ENCODE measurements around the gene ACVR1B.

ACVR1B gene

DNA sequence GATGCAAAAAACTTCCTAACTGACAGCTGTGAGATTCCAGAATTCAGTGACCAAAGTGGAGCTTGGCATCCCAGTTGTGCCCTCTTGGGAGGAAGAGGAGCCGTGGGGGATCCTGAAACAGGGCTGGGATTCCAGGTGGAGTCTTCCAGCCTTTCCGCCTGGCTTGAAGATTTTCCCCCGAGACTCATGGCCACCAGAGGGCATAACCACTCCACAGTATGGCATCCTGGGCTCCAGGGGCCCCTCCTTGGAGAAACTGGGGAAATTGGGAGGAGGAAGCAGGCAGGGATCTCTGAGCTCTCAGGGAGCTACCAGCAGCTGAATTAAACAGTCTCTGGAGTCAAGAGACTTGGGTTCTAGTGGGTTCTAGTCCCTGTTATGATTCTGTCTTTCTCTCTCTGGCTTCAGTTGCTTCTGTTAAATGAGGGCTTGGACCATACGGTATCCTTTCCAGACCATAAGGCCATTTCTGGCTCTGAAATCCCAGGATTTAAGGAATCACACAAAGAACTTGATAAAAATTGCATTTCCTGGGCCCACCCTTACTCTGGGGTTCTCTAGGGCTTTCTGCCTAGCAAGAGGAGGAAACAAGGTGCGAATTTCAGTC is 52.6 kb downstream of the ACVR1B start:
- DNase-seq (ENCODE audit: low read depth), result peak; percentile 22

DNA sequence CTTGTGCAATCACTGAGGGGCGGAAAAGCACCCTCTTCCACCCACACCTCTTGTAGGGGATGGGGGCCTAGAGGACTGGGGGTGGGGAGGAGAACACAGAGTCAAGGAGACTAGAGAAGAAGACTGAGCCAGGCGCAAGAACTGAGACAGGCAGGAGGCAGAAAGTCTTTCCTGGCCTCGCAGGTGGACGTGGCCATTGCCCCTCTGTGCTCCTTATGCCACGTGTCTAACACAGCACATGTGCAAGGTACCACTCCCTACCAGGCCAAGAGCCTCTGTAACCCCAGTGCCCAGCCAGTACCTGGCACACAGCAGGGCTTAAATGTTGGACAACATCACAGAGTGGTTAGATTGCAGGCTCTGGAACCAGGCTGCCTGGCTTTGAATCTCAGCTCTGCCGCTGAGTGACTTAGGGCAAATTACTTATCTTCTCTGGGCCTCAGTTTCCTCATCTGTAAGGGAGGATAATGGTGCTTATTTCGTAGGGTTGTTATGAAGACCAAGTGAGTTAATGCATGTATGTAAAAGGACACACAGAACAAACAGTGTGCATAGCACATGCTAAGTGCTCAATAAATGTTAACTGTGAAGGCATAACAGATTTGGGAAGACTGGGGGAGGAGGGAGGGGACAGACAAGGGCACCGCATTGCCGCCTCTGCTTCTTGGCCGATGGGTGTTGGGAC is 53.9 kb downstream of the ACVR1B start:
- no peak for DNase-seq (ENCODE audit: low read depth)

DNA sequence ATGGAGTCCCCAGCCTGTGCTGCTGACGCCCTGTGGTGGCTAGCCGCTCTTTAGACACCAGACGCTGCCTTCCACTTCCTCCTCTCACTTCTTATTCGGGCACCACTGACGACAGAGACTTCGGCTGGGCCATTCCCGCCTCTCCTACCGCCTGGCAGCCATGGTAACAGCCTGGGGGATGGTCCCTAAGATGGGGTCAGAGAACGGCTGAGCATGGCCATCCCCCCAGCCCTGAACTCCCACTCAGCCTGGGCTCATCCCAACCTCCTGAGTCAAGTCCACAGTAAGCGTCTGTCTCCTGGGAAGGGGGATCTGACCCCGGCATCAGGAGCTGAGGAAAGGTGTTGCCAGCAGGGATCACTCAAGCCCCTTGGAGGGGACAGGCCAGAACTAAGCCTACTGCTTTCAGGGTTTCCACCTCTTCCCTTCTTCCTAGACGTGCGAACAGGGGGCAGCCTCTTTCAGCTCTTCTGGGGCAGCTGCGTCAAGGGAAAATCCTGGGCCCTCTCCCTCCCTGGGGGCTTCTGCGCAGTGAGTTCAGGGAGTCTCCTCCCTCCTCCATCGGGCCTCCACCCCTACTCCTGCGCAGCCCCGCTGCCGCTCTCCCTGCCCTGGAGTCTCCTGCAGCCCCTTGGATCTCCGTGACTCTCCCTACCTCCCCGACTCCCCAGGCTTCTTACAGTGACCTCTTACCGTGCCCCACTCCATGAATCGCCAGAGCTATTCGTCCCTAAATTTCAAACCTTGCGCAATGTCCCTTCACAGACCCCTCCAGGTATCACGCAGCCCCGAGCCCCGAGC is 54.6 kb downstream of the ACVR1B start:
- DNase-seq (ENCODE audit: low read depth), result no peak

DNA sequence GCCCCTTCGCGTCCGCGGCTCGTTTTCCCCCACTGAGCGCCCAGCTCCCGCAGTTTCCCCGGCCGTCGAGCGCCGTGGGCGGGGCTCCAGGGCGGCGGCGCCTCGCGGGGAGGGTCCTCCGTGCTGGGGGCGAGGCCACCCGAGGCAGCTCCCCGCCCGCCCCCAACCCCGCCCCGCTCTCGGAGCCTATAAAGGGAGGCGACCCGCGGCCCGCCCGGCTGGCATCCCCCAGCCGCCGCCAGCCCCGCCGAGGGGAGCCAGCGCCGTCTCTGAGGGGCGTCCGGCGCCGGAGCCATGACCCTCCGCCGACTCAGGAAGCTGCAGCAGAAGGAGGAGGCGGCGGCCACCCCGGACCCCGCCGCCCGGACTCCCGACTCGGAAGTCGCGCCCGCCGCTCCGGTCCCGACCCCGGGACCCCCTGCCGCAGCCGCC is 55.2 kb downstream of the ACVR1B start, which contains the start of gene TAMALIN:
TAMALIN (plus strand) TSS at position 221 of the 432 bp plus-strand sequence; CDS start at position 295, 74 bp downstream.
- DNase-seq (ENCODE audit: low read depth), result no peak

DNA sequence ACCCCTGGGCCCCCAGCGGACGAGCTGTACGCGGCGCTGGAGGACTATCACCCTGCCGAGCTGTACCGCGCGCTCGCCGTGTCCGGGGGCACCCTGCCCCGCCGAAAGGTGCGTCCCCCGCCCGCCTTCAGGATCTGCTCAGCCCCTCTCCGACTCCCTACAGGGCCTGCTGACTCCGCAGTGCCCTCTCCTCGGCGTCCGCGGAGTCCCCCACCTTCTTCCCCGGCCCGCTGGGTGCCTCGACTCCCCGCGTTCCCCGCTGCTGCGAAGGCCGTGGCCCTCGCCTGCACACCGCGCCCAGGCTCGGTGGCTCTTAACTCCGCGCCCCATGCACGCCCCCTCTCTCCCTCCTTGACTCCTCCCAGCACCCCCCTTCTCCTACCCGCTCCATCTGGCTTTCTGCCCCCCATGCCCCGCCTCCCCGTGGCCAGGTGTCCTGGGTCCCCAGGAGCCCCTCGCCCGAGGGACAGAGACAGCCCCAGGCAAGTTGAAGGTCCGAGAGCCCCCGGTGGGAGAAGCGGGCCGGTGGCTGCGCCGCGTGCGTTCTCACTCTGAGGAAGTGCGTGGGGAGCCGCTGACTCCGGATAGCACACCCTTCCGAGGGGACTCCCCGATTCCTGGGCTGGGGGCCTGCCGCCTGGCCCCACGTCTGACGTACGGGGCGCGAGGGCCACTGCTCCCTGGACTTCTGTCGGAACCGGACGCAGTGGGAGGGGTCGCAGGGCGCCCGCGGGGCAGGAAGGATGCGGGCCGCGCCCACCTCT is 55.8 kb downstream of the ACVR1B start:
- DNase-seq (ENCODE audit: low read depth), result no peak

DNA sequence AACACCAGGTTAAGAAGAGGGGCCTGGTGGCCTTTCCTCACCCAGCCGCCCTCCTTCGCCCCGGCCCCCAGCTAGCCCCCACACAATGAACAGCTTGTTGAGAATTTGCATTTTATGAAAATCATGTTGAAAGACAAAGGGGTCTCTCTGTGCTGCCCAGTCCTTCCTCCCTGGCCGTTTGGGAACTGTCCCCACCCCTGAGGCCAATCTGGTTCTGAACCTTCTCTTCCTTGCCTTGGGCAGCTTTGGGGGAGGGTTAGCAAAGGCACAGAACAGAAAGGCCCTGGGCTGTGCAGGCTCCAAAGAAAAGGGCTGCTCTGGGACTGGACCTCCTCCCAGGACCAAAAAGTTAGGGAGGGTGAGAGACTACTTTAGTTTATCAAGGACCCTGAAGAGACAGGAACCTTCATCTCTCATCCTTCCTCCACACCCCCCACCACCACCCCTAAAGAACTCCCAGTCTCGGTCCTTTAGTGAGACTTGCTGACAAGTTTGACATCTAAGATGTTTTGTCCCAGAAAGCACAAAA is 56.5 kb downstream of the ACVR1B start:
- no peak for DNase-seq (ENCODE audit: low read depth)

DNA sequence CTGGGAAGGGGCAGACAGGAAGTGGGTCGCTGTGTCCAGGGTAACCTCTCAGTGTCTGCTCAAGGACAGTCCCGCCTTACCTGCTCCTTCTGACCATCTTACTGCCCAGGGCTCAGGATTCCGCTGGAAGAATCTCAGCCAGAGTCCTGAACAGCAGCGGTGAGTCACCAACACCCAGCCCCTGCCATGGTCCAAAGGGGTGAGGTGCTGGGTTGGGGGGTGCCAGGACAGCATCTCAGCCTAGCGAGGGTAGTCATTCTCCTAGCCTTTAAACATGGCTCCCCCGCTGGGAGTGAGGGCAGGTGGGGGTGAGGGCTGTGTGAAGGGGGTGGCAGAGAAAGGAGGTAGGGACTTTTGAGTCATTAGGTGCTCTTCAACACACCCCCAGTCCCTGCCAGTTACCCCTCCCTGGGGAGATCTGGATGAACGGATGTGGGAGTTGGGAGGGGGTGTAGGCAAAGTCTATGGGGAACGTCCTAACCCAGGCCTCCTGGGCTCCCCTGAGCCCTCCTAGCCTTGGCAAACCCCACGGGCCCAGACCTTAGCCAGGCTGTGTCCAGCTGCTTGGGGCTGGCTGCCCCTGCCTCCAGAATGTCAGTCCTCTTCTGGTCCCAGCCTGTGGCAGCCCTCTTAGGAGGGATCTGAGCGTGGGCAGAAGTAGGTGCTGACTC is 57.7 kb downstream of the ACVR1B start:
- no peak for DNase-seq (ENCODE audit: low read depth)

DNA sequence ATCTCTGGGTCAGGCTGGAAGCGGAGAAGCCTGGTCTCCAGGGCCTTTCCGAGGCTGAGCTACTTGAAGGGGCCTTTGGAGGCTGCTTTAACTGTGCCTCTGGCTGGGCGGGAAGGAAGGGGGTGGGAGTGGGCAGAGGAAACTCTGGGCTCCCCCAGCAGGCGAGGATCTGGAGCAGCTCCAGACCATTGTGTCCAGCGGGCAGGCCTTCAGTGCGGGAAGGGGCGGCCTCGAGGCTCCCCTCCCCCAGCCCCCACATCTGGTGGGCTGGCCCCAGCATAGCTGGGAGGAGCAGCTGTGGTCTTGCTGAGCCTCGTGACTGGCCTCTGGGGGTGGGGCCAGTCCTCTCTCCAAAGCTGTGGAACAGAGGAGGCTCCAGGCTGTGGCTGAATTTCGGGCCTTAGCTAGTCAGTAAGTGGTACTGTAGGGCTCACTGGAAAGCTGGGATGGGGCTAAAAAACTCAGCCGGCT is 58.7 kb downstream of the ACVR1B start:
- peak; percentile 89 for DNase-seq (ENCODE audit: low read depth)

DNA sequence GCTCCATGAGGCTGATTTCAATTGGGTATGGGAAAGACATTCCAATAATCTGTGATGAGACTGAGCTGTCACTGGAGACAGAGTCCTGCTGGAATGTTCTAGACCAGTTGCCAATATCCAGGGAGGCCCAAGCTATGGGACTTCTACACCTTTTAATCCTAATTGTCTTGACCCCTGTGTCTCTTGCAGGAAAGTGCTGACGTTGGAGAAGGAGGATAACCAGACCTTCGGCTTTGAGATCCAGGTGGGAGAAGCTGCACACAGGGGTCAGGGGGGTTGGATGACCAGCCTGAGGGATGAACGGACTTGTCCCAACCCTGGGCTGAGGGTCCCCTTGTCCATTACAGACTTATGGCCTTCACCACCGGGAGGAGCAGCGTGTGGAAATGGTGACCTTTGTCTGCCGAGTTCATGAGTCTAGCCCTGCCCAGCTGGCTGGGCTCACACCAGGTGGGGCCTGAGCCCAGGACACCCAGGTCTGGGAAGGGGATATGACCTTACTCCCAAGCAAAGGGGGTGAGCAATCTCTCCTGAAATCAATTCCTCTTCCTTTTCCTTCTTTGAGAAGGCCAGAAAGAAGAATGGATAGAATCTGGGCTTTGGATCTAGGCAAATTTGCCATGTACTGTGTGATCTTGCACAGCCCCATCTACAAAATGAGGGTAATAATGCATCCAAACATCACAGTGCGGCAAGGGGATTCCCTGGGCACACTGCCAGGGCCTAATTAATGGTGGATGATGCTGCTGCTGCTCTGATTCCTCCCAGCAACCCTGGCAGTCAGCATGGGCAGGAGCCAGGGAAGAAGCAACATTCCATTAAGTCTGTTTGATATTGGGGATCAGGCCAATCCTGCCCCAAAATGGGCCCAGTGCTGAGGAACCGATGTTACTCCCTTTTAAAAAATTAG is 59.4 kb downstream of the ACVR1B start:
- DNase-seq (ENCODE audit: low read depth), result no peak

DNA sequence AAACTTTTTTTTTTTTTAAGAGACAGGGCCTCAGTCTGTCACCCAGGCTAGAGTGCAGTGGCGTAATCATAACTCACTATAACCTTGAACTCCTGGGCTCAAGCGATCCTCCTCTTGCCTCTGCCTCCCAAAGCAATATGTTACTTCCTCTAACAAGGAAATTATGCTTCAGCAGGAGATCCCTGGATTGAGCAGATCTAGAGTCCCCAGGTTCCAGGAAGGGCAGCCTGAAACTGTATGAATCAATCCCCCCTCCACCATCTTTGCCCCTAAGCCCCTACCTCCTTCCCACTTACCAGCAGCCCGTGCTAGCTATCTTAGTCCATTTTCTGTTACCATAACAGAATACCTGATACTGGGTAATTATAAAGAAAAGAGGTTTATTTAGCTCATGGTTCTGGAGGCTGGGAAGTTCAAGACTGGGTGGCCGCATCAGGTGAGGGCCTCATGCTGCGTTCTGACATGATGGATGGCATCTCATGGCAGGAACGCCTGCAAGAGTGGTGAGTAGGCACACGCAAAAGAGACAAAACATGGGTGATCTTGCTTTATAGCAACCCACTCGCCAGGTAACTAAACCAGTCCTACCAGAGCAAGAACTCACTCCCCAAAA is 60.2 kb downstream of the ACVR1B start:
- DNase-seq (ENCODE audit: low read depth), result no peak

DNA sequence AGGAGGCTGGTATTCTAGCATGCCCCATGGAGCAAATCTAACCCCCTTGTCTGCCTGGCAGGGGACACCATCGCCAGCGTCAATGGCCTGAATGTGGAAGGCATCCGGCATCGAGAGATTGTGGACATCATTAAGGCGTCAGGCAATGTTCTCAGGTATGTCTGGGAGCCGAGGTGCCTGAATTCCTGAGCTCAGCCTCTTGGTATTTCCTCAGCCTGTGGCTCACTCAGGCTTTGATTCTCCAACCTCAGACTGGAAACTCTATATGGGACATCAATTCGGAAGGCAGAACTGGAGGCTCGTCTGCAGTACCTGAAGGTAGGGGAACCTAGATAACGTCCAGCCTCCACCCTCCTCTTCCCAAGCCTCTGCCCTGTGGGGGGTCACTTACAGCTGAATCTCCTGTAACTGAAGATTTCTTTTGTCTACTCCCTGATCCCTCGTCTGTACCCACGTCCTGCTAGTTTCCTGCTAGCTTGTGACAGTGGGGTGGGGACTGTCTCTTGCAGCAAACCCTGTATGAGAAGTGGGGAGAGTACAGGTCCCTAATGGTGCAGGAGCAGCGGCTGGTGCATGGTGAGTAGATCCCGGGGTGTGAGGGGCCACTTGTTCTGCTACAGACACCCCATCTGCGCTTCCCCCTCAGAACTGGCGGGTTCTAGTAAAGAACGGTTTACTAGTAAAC is 62.3 kb downstream of the ACVR1B start:
- DNase-seq (ENCODE audit: low read depth), result no peak

DNA sequence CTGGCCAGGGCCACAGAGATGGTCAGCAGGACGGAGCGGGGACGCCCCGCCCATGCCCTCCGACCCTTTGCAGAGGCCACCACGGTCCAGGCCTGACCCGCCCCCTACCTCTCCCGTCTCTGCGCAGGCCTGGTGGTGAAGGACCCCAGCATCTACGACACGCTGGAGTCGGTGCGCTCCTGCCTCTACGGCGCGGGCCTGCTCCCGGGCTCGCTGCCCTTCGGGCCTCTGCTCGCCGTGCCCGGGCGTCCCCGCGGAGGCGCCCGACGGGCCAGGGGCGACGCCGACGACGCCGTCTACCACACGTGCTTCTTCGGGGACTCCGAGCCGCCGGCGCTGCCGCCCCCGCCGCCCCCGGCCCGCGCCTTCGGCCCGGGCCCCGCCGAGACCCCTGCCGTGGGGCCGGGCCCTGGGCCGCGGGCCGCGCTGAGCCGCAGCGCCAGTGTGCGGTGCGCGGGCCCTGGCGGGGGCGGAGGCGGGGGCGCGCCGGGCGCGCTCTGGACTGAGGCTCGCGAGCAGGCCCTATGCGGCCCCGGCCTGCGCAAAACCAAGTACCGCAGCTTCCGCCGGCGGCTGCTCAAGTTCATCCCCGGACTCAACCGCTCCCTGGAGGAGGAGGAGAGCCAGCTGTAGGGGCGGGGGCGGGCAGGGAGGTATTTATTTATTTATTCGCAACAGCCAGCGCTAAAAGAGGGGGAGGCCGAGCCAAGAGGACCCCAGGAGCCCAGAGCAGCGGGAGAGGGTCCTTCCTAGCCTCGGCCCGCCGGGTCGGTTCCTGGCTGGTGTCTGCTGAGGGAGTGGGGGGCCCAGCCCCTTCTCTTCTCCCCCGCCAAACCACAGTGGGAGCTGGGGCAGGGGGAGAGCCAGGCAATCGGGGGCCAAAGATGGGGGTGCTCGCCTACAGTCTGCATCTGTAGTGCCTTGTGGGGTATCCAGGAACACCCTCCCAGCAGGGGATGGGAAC is 63.4 kb downstream of the ACVR1B start:
- no peak for DNase-seq (ENCODE audit: low read depth)

DNA sequence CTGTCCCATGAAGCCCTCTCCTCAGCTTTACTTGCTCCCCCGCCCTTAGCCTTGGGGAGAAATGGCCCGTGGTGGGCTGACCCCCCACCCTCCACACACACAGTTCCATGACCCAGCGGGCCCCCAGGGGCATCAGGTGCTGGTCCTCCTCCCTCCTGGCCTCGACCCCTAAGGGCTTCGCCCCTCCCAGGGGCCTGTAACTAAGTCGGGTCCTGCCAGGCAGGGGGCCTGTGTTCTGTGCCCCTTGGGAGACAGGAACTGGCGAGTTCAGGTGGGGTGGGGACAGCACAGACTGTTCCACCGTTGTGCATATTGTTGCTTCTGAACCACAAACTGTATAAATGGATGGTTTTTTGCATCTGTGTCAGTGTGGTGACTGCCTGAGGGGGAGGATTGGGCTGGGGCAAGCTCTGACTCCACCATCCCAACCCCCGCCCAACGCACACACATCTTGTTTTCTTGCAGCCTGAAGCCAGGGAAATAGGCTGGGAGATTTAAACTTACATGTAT is 64.1 kb downstream of the ACVR1B start:
- no peak for DNase-seq (ENCODE audit: low read depth)

DNA sequence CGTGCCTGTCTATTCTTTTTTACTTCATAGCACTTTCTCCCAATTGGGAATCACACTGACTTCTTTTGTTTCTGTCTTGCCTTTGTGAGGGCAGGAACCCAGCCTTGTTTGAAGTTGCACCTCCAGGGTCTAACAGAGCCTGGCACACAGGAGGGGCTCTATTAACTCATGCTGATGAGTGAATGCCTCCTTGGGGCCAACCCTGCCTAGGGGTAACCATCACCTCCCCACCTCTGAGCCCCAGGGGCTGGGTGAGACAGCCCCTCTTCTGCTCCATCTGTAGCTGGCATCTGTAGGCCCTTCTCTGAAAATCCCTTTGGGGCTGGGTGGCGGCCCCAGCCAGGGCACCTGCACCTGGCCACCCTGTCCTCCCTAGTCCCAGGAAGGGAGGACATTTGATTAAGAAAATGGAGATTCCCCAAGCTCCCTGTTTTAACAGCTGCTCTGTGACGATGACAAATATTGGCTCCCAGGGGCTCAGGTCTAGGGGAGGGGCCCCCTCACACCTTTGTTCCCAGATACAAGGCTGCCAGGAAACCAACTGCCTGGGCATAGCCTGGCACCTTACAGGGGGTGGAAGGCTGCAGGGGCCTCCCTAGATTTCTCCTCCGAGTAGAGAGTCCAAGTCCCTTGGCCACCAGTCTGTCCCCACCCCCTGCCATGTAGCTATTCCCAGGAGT is 67.1 kb downstream of the ACVR1B start:
- DNase-seq (ENCODE audit: low read depth), result no peak

DNA sequence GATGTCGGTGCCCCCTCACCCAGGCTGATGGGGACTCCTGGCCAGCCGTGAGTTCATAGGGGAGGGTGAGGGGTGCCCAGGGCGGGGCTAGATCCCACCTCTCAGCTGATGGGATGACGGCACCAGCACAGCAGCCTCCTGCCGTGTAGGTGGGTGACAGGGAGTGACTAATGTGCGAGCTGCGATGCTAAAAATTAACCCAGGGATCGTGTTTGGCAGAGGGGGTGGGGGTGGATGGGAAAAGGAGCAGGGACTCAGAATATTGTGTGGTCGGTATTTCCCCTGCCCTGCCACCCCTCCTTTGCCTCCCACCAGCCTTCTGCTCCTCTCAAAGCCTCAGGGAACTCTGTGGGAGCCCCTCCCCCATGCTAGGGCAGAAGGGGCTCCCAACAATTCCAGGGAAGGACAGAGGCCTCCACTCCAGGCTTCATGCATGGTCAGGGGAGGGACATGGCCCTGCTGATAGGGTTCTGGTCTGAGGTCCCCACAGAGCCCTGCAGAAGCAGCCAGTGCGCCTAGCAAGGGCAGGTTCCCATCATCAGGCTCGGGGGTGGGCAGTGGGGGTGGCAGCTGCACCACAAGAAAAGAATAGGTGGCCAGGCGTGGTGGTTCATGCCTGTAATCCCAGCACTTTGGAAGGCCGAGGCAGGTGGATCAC is 67.7 kb downstream of the ACVR1B start:
- no peak for DNase-seq (ENCODE audit: low read depth)

DNA sequence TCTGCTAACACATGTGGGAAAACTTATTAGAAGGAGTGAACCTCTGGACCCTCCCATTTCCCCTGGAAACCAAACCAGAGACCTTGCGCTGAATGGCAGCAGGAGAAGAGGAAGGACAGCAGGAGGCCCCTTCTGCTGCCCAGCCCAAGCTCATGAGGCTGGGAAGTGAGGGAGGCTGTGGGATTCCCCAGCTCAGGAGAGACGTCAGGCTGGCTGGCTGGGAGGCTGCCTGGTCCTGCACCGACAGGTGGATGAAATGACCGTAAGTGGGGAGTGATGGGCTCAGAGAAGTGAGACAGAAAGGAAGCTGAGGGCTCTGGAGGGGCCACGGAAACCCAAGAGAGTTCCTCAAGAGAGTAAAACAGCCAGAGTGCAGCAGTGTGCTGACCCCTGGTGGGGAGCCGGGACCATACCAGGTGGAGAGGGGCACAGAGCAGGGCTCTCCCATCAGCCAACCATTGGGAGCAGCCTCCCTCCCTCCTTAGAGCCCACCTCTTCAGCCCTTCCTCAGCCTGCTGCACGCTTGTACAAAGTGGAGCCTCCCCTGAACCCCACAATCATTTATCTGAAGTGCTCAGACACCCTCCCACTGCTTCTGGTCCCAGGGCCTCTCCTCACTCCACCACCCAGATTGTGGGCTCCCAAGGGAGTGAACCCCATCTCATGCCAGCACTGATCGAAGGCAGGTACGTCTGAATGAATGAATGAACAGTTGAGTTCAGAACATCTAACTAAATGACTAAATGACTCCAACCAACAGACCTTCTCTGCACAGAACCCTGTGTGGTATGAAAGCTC is 69.2 kb downstream of the ACVR1B start:
- no peak for DNase-seq (ENCODE audit: low read depth)
